SK-N-SH treated with all-trans-retinoic acid at 6 μM for 48 hours (cell line): ENCODE results near the gene PITRM1.

Experiments used
- ATAC-seq: fragments of 200-7000 bp; cut with Tn5 transposase; 3 replicates; pipeline ENCODE4 v1.9.1; 2020; ENCODE audit warnings: mild to moderate bottlenecking, moderate library complexity
- BACH2 ChIP-seq: fragments of 250-450 bp; sonication (Bioruptor Pico); IDR thresholded peaks from 2 replicates; pipeline ENCODE4 v1.9.0; 2021; ENCODE audit warnings: mild to moderate bottlenecking, borderline replicate concordance
- CREB5 ChIP-seq: fragments of 250-450 bp; sonication (Bioruptor Pico); IDR thresholded peaks from 2 replicates; pipeline ENCODE4 v1.5.1; 2020; ENCODE audit warnings: low read depth, mild to moderate bottlenecking, moderate library complexity
- CSDC2 ChIP-seq: fragments of 250-450 bp; sonication (Bioruptor Pico); IDR thresholded peaks from 2 replicates; pipeline ENCODE4 v1.5.0; 2020; ENCODE audit warnings: mild to moderate bottlenecking, moderate library complexity
- ESRRG ChIP-seq: fragments of 250-450 bp; sonication (Bioruptor Pico); IDR thresholded peaks from 2 replicates; pipeline ENCODE4 v1.6.1; 2021; ENCODE audit warnings: mild to moderate bottlenecking
- ISL1 ChIP-seq: fragments of 250-450 bp; sonication (Bioruptor Pico); IDR thresholded peaks from 2 replicates; pipeline ENCODE4 v2.1.2; 2022; ENCODE audit warnings: mild to moderate bottlenecking, moderate library complexity
- OSR1 ChIP-seq: fragments of 250-450 bp; sonication (Bioruptor Pico); IDR thresholded peaks from 2 replicates; pipeline ENCODE4 v1.8.0; 2022; ENCODE audit warnings: moderate library complexity, mild to moderate bottlenecking, inconsistent platforms
- PATZ1 ChIP-seq: fragments of 250-450 bp; sonication (Bioruptor Pico); IDR thresholded peaks from 2 replicates; pipeline ENCODE4 v1.8.0; 2020; ENCODE audit warnings: mild to moderate bottlenecking, moderate library complexity, borderline replicate concordance
- POU6F1 ChIP-seq: fragments of 250-450 bp; sonication (Bioruptor Pico); IDR thresholded peaks from 2 replicates; pipeline ENCODE4 v1.8.0; 2021; ENCODE audit warnings: low read depth, mild to moderate bottlenecking, moderate library complexity, borderline replicate concordance
- SNAI2 ChIP-seq: fragments of 250-450 bp; sonication (Bioruptor Pico); IDR thresholded peaks from 2 replicates; pipeline ENCODE4 v1.5.0; 2020; ENCODE audit warnings: mild to moderate bottlenecking, moderate library complexity
- TCF4 ChIP-seq: fragments of 250-450 bp; sonication (Bioruptor Pico); IDR thresholded peaks from 2 replicates; pipeline ENCODE4 v1.8.0; 2021; ENCODE audit warnings: mild to moderate bottlenecking, moderate library complexity, borderline replicate concordance
- TOX ChIP-seq: fragments of 250-450 bp; sonication (Bioruptor Pico); IDR thresholded peaks from 2 replicates; pipeline ENCODE4 v1.8.0; 2021; ENCODE audit warnings: mild to moderate bottlenecking, moderate library complexity, borderline replicate concordance
- ZC3H10 ChIP-seq: fragments of 250-450 bp; sonication (Bioruptor Pico); IDR thresholded peaks from 2 replicates; pipeline ENCODE4 v1.5.1; 2021; ENCODE audit warnings: mild to moderate bottlenecking, moderate library complexity
- ZFP30 ChIP-seq: fragments of 450-650 bp; formaldehyde crosslinking; IDR thresholded peaks from 2 replicates; pipeline ENCODE4 v1.5.0; 2022; ENCODE audit warnings: mild to moderate bottlenecking, moderate library complexity
- ZNF565 ChIP-seq: fragments of 450-650 bp; formaldehyde crosslinking; conservative IDR thresholded peaks from 2 replicates; pipeline ENCODE4 v1.5.0; 2020; ENCODE audit warnings: low read depth, mild to moderate bottlenecking, moderate library complexity
- ZNF70 ChIP-seq: fragments of 450-650 bp; formaldehyde crosslinking; IDR thresholded peaks from 2 replicates; pipeline ENCODE4 v1.5.0; 2020; ENCODE audit warnings: mild to moderate bottlenecking, moderate library complexity
- ZNF8 ChIP-seq: fragments of 450-650 bp; formaldehyde crosslinking; IDR thresholded peaks from 2 replicates; pipeline ENCODE4 v1.5.0; 2020; ENCODE audit warnings: mild to moderate bottlenecking, moderate library complexity
- TF ChIP-seq, protein P1 (sequence below): fragments of 250-450 bp; sonication (Bioruptor Pico); IDR thresholded peaks from 2 replicates; pipeline ENCODE4 v1.5.1; 2021; ENCODE audit warnings: mild to moderate bottlenecking, moderate library complexity
- TF ChIP-seq, protein P2 (sequence below): fragments of 250-450 bp; sonication (Bioruptor Pico); IDR thresholded peaks from 2 replicates; pipeline ENCODE4 v1.5.0; 2020; ENCODE audit warnings: mild to moderate bottlenecking, moderate library complexity

Gene PITRM1

GRCh38 chr10:3186368-3186767, 13.8 kb upstream of the PITRM1 start:
- TF ChIP-seq PATZ1 (CRISPR knock-in tag) (no peak), CSDC2 (no peak), ZNF70 (CRISPR knock-in tag) (no peak), ZFP30 (no peak), ESRRG (no peak), ZNF8 (CRISPR knock-in tag) (no peak), CREB5 (CRISPR knock-in tag) (no peak), POU6F1 (CRISPR knock-in tag) (no peak), OSR1 (no peak), TCF4 (CRISPR knock-in tag) (no peak), TOX (no peak), ZNF565 (CRISPR knock-in tag) (no peak)
- TF ChIP-seq, protein P1, sequence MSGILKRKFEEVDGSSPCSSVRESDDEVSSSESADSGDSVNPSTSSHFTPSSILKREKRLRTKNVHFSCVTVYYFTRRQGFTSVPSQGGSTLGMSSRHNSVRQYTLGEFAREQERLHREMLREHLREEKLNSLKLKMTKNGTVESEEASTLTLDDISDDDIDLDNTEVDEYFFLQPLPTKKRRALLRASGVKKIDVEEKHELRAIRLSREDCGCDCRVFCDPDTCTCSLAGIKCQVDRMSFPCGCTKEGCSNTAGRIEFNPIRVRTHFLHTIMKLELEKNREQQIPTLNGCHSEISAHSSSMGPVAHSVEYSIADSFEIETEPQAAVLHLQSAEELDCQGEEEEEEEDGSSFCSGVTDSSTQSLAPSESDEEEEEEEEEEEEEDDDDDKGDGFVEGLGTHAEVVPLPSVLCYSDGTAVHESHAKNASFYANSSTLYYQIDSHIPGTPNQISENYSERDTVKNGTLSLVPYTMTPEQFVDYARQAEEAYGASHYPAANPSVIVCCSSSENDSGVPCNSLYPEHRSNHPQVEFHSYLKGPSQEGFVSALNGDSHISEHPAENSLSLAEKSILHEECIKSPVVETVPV, result no peak
- TF ChIP-seq, all 23 proteins: peak for 0

GRCh38 chr10:3185386-3185785, 12.8 kb upstream of the PITRM1 start:
- no peak for TF ChIP-seq PATZ1 (CRISPR knock-in tag)
- TF ChIP-seq ISL1 (CRISPR knock-in tag), result no peak
- no peak for TF ChIP-seq ESRRG
- TF ChIP-seq SNAI2 (CRISPR knock-in tag), result no peak
- no peak for TF ChIP-seq CREB5 (CRISPR knock-in tag)
- TF ChIP-seq ZC3H10, result no peak
- ATAC-seq, result no peak

More at GRCh38 chr10:3186368-3186767, 13.8 kb upstream of the PITRM1 start:
- ATAC-seq, result no peak

DNA sequence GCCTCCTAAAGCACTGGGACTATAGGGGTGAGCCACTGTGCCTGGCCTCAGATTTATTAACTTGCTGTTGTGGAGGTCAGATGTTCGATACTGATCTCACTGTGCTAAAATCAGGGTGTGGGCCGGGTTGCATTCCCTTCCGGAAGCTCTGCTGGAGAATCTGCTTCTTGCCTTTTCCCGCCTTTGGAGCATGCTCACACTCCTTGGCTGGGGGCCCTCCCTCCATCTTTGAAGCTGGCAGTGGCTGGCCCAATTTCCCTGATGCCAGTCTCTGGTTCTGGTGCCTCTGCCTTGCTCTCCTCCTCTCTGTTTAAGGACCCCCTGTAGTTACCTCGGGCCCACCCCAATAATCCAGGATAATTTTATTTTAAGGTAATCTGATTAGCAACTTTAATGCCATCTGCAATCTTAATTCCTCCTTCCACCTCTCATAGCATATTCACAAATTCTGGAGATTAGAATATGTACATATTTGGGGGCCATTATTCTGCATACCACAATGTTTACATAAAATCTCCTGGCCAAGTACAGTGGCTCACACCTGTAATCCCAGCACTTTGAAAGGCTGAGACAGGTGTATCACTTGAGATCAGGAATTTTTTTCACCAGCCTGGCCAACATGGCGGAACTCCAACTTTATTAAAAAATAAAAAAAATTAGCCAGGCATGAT, 7.9 kb upstream of the PITRM1 start:
- TF ChIP-seq PATZ1 (CRISPR knock-in tag) (no peak), ZC3H10 (no peak), ZNF8 (CRISPR knock-in tag) (no peak), TOX (no peak), BACH2 (CRISPR knock-in tag) (no peak), ZNF565 (CRISPR knock-in tag) (no peak), CSDC2 (no peak), POU6F1 (CRISPR knock-in tag) (no peak)
- TF ChIP-seq, protein P2, sequence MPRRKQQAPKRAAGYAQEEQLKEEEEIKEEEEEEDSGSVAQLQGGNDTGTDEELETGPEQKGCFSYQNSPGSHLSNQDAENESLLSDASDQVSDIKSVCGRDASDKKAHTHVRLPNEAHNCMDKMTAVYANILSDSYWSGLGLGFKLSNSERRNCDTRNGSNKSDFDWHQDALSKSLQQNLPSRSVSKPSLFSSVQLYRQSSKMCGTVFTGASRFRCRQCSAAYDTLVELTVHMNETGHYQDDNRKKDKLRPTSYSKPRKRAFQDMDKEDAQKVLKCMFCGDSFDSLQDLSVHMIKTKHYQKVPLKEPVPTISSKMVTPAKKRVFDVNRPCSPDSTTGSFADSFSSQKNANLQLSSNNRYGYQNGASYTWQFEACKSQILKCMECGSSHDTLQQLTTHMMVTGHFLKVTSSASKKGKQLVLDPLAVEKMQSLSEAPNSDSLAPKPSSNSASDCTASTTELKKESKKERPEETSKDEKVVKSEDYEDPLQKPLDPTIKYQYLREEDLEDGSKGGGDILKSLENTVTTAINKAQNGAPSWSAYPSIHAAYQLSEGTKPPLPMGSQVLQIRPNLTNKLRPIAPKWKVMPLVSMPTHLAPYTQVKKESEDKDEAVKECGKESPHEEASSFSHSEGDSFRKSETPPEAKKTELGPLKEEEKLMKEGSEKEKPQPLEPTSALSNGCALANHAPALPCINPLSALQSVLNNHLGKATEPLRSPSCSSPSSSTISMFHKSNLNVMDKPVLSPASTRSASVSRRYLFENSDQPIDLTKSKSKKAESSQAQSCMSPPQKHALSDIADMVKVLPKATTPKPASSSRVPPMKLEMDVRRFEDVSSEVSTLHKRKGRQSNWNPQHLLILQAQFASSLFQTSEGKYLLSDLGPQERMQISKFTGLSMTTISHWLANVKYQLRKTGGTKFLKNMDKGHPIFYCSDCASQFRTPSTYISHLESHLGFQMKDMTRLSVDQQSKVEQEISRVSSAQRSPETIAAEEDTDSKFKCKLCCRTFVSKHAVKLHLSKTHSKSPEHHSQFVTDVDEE, result no peak
- no peak for ATAC-seq
